ENCODE measurements around the gene HERC5. TPM values are rescaled to one million over a fixed set of nuclear protein-coding genes. Genes with fewer than 3 reads are reported as not detected.
"Not testable (repeated sequence)": the region's sequence is repeated elsewhere in the genome, so short reads cannot be mapped to it uniquely, and the experiment has no call there.

The HERC5 gene
- total RNA-seq, 1 donor from 2014 or later, result 2.6 TPM

- no peaks in the 10 kb centered on the region for H3K9me3 ChIP-seq (replicated peaks)
- DNase-seq, result no peak
- no peak overlapping the region for H3K27ac ChIP-seq (replicated peaks)
- no peaks in the 10 kb centered on the region for H3K27me3 ChIP-seq (ENCODE audit: low read depth)
- intact Hi-C loops (cut with micrococcal nuclease), result no loop called here
- H3K4me3 ChIP-seq, result no peak overlapping the region
- H3K4me1 ChIP-seq, result peaks cover 8% of the 10 kb centered on the region
- peaks cover 10% of the 10 kb centered on the region for H3K36me3 ChIP-seq
- no peak for TF ChIP-seq CTCF (IDR thresholded peaks at IDR 0.05; ENCODE audit: borderline replicate concordance)
Observed at GRCh38 chr4:88447371-88448095, 9.4 kb upstream of the HERC5 start.

DNA sequence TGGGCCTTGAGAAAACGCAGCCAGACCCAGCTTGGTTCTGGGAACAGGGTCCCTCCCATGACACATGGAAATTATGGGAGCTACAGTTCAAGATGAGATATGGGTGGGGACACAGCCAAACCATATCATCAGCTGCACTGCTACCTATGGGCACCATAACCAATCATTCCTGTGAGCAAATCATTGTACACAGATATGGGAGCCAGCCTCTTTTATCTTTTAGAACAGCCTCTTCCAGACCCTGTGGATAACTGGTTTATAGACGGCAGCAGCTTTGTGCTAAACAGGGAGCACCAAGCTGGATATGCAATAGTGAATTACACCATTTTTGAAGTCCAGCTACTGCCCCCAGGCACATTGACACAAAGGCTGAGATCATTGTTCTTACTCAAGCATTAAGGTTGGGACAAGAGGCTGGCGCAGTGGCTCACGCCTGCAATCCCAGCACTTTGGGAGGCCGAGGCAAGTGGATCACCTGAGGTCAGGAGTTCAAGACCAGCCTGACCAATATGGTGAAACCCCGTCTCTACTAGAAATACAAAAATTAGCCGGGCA is 8.6 kb upstream of the HERC5 start:
- DNase-seq; intact Hi-C loops (cut with micrococcal nuclease); H3K27ac ChIP-seq (replicated peaks); H3K36me3 ChIP-seq; H3K4me1 ChIP-seq; H3K9me3 ChIP-seq (replicated peaks); H3K4me3 ChIP-seq; H3K27me3 ChIP-seq (ENCODE audit: low read depth): not testable (repeated sequence)

GRCh38 chr4:88448889-88449288 is 8.0 kb upstream of the HERC5 start:
- H3K4me3 ChIP-seq, result no peak overlapping the region
- no peak for TF ChIP-seq CTCF (IDR thresholded peaks at IDR 0.05; ENCODE audit: borderline replicate concordance)
- H3K4me1 ChIP-seq, result peaks cover 8% of the 10 kb centered on the region
- H3K27ac ChIP-seq (replicated peaks), result no peak overlapping the region
- no peaks in the 10 kb centered on the region for H3K36me3 ChIP-seq
- intact Hi-C loops (cut with micrococcal nuclease), result no loop called here
- no peak for DNase-seq
- no peaks in the 10 kb centered on the region for H3K27me3 ChIP-seq (ENCODE audit: low read depth)
- no peaks in the 10 kb centered on the region for H3K9me3 ChIP-seq (replicated peaks)

DNA sequence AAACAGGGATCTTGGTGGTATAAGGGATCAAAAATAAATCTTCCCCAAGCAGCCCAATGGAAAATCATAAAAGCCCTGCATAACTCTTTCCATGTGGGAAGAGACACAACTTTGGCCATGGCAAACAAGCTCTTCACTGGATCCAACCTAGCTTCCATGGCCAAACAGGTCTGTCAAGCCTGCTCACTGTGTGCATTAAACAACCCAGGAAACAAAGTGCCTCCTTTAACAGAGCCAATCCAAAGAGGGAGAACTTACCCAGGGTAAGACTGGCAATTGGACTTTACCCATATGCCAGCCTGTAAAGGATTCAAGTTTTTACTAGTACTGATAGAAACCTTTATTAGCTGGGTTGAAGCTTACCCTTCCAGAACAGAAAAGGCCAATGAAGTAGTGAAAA is 7.6 kb upstream of the HERC5 start:
- no peak for TF ChIP-seq CTCF (IDR thresholded peaks at IDR 0.05; ENCODE audit: borderline replicate concordance)
- DNase-seq, result no peak
- Histone ChIP-seq H3K9me3 (replicated peaks) (no peaks in the 10 kb centered on the region), H3K36me3 (no peaks in the 10 kb centered on the region), H3K4me3 (no peak overlapping the region), H3K4me1 (peaks cover 8% of the 10 kb centered on the region), H3K27ac (replicated peaks) (no peak overlapping the region), H3K27me3 (ENCODE audit: low read depth) (no peaks in the 10 kb centered on the region)
- intact Hi-C loops (cut with micrococcal nuclease), result no loop called here

DNA sequence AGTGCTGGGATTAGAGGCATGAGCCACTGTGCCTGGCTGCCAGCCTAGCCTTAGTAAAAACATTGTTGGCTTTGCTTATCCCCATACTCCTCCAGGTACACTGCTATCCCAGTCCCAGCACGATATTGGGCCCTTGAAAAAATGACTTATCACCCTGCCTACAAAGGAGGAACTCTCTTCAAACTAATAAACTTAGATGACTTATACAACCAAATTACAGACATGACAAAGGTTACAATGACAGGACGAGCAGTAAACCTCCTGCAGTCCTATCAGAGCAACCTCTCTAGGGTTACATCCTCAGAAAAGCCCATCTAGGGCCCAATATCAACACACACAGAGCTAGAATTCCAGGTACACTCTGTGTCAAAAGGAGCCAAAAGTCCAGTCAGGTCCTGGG is 5.7 kb upstream of the HERC5 start:
- no peak overlapping the region for H3K27ac ChIP-seq (replicated peaks)
- H3K4me1 ChIP-seq, result peaks cover 18% of the 10 kb centered on the region
- no peaks in the 10 kb centered on the region for H3K9me3 ChIP-seq (replicated peaks)
- H3K27me3 ChIP-seq (ENCODE audit: low read depth), result no peaks in the 10 kb centered on the region
- no peak overlapping the region for H3K4me3 ChIP-seq
- intact Hi-C loops (cut with micrococcal nuclease), result no loop called here
- TF ChIP-seq CTCF (IDR thresholded peaks at IDR 0.05; ENCODE audit: borderline replicate concordance), result no peak
- DNase-seq, result no peak
- no peaks in the 10 kb centered on the region for H3K36me3 ChIP-seq

- Histone ChIP-seq H3K4me3 (no peak overlapping the region), H3K27me3 (ENCODE audit: low read depth) (no peaks in the 10 kb centered on the region), H3K9me3 (replicated peaks) (no peaks in the 10 kb centered on the region), H3K27ac (replicated peaks) (no peak overlapping the region), H3K4me1 (peaks cover 28% of the 10 kb centered on the region), H3K36me3 (no peaks in the 10 kb centered on the region)
- TF ChIP-seq CTCF (IDR thresholded peaks at IDR 0.05; ENCODE audit: borderline replicate concordance), result no peak
- no peak for DNase-seq
- intact Hi-C loops (cut with micrococcal nuclease), result no loop called here
Observed at GRCh38 chr4:88452912-88453311, 4.0 kb upstream of the HERC5 start.
